GM10248 (cell line): Measurements from ENCODE around the gene ZBTB8A.

Experiments
- CTCF ChIA-PET: fragments of 300-600 bp; sonication (Branson Sonifier 250); formaldehyde crosslinking; extraction: SDS; loops from one replicate; lab custom pipeline; 2021; ENCODE audit warnings: antibody characterized with exemption; lab: Yijun Ruan, JAX
- POLR2A ChIA-PET: fragments of 350-650 bp; sonication (Branson Sonifier 250); formaldehyde crosslinking; extraction: SDS; loops from one replicate; lab custom pipeline; 2020; ENCODE audit warnings: antibody characterized with exemption; lab: Yijun Ruan, JAX
- DNase-seq: peaks from one replicate; pipeline ENCODE4 v3.0.0; 2012; ENCODE audit errors: extremely low spot score
- CTCF ChIP-seq: IDR thresholded peaks from 2 replicates; pipeline ENCODE4 v1.5.1; 2012; ENCODE audit warnings: mild to moderate bottlenecking, low read depth; ENCODE audit errors: extremely low read depth, missing control alignments, control extremely low read depth

The ZBTB8A gene

GRCh38 chr1:32580348-32581017, 41.3 kb downstream of the ZBTB8A start:
- ChIA-PET POLR2A (no interaction called here), CTCF (no interaction called here)
- no peak for TF ChIP-seq CTCF
- no peak for DNase-seq

- no peak for TF ChIP-seq CTCF
- no peak for DNase-seq
- ChIA-PET POLR2A (no interaction called here), CTCF (interaction anchor here (1.6 kb wide), 1 partner anchor 9 kb away, joined by 3 read pairs; no protein-coding TSS in a partner anchor)
These were observed 53.7 kb downstream of the ZBTB8A start for GRCh38 chr1:32592943-32593342.

GRCh38 chr1:32600034-32600433, 60.8 kb downstream of the ZBTB8A start:
- ChIA-PET CTCF (no interaction called here), POLR2A (no interaction called here)
- no peak for DNase-seq
- TF ChIP-seq CTCF, result no peak

GRCh38 chr1:32605711-32606424, 66.6 kb downstream of the ZBTB8A start:
- no peak for TF ChIP-seq CTCF
- POLR2A ChIA-PET, result no interaction called here
- CTCF ChIA-PET, result interaction anchor here (1.1 to 3.6 kb wide), 5 partner anchors 12 to 106 kb away, joined by 3 to 15 read pairs (median 4); no protein-coding TSS in a partner anchor
- no peak for DNase-seq

- TF ChIP-seq CTCF, result no peak
- no peak for DNase-seq
- CTCF ChIA-PET, result interaction anchor here (1.1 to 3.6 kb wide), 5 partner anchors 13 to 105 kb away, joined by 3 to 15 read pairs (median 4); no protein-coding TSS in a partner anchor
- POLR2A ChIA-PET, result no interaction called here
These were observed 67.5 kb downstream of the ZBTB8A start for GRCh38 chr1:32606565-32607371.

- TF ChIP-seq CTCF, result no peak
- ChIA-PET CTCF (interaction anchor here (1.5 to 1.6 kb wide), 2 partner anchors 35 to 88 kb away, joined by 4 to 5 read pairs; no protein-coding TSS in a partner anchor), POLR2A (no interaction called here)
- DNase-seq, result no peak
These were observed 70.0 kb downstream of the ZBTB8A start for GRCh38 chr1:32609180-32609579.
